GM21381 (cell line): ENCODE measurements around the gene SLC4A7.
"Not testable (repeated sequence)": the region's sequence is repeated elsewhere in the genome, so short reads cannot be mapped to it uniquely, and the experiment has no call there.

Experiments
- ATAC-seq: cut with Tn5 transposase; IDR thresholded peaks from one replicate; pipeline ENCODE4 v1.9.1; 2021; ENCODE audit warnings: mild to moderate bottlenecking, moderate library complexity; ENCODE audit not compliant: unreplicated experiment

Gene SLC4A7

DNA sequence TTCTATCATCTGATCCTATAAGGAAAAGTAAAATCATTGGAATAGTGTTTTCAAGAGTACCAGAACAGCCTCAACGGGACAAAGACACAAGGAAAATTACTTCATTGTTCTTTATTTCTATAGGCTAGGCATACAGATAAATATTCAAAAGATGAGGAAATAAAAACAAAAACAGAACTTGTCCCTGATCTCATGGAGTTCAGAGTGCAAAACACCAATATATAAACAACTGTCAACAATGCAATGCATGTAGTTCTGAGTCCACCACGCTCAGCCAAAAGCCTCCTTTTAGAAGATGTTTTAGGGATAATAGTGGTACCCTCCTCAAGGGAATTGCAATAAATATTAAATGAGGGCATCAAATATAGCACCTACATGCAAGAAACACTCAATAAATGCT lies 4.6 kb upstream of the SLC4A7 start:
- ATAC-seq: no peak

DNA sequence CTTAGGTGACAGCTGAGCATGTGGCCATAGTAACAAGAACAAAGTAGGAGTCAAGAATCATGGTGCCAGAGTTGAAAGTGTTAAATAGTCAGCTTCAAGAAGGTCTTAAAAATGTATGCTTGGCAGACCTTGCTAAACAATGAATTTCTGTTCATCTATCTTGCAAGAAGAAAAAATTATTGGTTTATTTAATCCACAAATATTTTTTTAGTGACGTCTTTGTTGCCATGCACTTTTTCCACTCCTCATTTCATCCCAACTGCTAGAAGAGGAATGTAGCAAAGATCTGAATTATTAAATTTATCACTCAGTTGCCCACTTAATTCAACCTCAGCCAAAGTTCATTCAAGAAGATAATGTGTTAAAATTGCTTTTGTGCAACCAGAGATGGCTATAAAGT lies 3.2 kb upstream of the SLC4A7 start:
- no peak for ATAC-seq

DNA sequence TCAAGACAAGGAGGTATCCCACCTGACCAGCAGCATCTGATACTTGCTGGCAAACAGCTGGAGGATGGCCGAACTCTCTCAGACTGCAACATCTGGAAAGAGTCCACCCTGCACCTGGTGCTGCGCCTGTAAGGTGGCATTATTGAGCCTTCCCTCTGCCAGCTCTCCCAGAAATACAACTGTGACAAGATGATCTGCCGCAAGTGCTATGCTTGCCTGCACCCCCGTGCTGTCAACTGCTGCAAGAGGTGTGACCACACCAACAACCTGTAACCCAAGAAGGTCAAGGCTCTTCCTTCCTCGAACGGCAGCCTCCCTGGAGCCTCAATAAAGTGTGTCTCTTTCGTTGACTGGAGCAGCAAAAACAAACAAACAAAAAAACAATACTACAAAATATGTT lies 2.2 kb upstream of the SLC4A7 start:
- no peak for ATAC-seq

DNA sequence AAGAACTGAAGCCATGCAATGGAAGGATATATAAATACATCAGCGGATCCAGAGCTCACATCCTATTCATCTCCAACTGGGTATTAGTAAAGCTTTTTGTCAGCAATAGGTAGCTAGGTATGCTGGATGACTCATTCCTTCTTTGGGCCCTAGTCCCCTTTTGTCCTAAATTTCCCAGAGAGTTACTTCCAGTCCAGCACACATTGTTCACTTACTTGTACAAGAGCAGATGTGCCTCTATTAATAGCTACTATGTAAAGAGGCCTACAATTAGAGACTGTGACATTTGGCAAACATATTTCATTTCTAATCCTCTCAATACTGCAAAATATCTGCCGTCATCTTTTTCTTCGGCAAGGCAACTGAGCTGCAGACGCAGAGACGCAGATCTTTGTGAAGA lies 1.7 kb upstream of the SLC4A7 start:
- no peak for ATAC-seq

DNA sequence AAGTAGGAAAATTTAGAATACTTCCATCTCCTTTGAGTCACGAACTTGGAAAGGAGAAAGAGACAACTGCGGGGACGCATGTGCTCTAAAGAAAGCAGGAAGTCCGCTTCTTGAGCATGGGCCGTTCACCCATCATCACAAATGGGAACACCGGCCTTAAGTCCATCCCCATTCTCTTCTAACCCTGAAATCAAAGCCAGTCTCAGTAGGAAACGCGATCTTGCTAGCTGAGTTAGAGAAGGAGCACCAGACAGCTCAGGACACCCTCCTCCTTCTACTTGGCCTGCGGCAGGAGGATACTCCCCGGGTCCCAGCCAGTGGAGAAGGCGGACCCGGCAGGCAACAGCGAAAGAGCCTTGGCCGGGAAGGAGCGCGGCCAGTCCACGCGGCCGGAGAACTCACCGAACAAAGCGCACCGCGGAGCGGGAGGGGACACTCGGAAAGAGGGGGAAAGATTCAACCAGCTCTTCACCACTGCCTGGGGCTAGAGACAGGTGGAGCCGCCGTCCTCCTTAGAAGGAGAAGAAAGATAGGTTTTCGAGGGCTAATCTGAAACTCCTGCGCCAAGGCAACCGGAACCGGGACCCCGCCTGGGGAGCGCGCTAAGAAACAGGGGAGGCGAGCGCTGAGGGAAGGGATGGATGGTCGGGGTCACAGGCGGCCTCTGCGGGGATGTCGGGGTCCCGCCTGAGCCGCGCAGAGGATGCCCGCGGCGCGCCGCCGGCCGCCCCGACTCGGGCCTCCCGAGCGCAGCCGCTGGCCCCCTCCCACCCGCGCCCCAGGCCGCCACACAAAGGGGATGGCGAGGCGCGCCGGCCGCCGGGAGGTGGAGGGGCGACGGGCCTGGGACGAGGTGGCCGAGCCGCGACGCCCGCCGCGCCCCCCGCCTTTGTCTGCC lies 818 bp downstream of the SLC4A7 start:
- ATAC-seq: peak; percentile 18

DNA sequence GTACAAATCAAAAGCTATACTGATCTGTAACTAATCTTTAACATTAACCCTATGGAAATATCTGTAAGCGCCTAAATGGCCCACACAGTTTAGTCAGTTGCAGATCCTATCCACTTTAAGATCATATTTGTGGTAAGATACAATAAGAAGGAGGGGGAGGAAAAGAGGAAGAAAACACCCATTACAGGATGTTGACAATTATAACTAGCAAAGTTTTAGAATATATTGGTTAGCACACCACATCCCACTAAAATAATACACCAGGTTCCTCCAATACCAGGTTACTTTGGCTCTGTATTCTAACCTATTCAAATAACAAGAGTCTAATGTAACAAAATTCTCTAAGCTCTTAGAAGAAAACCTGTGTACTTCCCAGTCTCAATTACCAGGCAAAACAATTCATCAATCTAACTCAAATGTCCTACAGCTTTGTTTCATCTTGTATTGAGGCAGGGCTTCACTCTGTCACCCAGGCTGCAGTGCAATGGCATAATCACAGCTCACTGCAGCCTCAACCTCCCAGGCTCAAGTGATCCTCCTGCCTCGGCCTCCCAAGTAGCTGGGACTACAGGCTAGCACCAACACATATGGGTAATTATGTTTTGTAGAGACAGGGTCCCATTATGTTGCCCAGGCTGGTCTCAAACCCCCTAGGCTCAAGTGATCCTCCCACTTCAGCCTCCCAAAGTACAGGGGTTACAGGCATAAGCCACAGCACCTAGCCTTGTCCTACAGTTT lies 4.2 kb downstream of the SLC4A7 start:
- ATAC-seq: no peak

DNA sequence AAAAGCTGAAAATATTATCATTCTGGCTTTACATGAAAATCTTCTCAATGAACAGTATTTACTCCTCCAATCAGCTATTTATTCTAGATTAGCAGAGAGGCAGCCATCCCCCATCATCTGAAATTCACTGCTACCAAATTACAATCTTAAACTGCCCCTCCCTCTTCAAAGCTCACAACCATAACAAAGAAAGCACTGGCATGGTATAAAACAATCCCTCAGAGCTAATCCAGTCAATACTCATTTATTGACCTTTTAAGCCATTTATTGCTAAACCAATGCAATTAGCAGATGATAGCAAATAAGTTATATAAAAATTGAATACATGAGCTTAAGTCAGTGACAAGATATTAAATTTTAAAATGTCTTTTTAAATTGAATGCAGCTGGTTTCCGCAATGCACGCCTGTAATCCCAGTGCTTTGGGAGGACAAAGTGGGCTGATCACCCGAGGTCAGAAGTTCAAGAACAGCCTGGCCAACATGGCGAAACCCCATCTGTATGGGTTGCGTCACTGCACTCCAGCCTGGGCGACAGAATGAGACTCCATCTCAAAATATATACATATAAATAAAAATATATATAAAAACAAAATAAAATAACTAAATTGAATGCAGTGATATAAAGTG lies 12.1 kb downstream of the SLC4A7 start:
- ATAC-seq: no peak

DNA sequence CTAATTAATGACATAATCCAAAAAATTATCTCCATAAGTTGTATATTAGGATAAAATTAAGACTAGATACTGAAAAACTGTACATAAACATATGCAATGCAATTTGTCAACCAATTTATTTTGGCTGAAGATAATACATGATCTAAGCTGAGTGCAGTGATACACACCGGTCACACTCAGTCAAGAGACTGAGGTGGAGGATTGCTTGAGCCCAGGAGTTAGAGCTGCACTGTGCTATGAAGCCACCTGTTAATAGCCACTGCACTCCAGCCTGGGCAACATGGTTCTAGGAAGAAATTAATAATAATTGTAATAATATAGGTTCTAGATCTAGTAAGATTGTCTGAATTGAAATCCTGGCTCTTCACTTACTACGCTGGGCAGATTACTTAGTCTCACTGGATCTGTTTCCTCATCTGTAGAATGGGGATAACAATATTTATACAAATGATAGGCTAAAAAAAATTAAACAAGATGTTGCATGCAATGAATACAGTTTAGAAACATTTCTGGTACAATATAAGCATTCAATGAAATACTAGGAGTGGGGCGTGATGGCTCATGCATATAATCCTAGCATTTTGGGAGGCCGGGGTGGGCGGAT lies 15.8 kb downstream of the SLC4A7 start:
- ATAC-seq: no peak

DNA sequence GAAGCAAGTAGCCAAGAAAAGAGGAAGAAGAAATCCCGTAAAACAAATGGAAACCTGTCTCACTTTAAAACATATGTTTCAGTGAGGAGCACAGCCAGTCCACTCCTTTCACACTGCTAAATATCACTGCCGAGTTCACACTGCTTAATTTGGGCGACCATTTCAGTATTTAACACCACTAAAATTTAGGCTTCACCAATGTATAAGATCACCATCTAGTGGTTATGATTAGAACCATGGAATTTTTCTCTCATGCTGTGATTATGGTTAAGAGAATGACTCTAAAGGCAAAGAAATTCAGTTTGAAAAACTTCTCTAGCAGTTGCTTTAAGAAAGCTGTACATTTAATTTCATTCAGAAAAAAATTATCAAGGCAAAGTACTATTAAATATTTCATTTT lies 16.6 kb downstream of the SLC4A7 start:
- ATAC-seq: peak; percentile 88

DNA sequence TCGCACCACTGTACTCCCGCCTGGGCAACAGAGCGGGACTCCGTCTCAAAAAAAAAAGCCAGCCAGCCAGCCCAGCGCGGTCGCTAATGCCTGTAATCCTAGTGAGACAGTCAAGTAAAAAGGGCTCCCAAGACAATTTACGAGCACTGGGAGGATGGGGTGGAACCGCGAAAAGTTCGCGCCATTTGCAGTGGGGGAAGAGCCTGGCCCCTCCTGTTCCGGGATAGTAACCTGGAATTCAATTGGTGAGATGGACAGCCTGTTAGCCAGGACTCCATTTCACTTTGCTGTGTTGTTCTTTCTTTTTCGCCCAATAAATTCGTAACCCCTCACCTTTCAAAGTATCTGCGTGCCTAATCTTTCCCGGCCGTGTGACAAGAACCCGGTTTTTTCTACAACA lies 19.5 kb downstream of the SLC4A7 start:
- no peak for ATAC-seq

DNA sequence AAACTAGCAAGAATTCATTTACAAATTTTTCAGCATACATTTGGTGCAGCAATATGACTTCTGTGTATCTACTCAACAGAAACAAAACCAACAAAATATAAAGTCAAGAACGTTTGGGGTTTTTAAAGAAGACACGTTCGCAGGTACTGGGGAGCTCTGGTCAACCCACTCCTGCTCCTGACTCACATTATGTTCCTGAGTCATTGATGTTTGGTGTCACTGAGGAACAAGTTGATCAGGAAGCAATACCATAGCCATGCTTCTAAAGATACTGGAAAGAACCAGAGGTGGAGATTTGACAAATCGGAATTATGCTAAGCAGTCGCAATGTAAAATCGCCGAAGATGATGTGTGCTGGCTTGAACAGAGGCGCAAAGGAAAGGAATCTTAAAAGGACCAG lies 22.0 kb downstream of the SLC4A7 start:
- no peak for ATAC-seq

DNA sequence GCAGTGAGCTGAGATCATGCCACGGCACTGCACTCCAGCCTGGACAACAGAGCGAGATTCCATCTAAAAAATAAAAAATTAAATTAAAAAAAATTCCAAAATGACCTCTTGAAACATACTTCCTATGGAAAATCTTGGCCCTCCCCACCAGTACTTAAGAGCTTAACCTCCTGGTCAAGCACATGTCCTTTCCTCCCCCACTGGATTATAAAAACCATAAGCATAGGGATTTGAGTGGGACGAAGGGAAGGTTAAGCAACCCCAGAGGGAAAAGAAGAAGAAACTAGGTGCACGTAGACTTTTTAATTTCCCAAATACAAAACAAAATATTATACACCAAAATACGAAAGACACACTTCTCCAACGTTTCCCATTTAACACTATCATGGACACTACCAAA lies 25.3 kb downstream of the SLC4A7 start:
- ATAC-seq: no peak

DNA sequence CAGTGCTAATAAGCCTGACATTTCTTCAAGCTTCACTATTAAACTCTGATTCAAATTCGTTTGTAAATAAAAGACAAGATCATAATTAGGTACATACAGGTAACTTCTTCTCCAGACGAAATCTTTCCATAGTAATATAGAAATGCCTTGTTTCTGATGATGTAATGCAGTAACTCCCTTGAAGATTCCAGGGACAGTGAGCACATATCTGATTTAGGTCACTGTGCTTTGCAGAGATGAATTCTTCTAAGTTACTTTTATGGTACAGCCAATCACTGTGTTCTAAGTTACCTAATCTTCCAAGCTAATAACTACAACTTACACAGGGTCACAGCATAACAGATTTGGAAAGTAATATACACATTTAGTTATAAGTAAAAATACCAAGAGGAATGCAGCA lies 27.6 kb downstream of the SLC4A7 start:
- no peak for ATAC-seq

DNA sequence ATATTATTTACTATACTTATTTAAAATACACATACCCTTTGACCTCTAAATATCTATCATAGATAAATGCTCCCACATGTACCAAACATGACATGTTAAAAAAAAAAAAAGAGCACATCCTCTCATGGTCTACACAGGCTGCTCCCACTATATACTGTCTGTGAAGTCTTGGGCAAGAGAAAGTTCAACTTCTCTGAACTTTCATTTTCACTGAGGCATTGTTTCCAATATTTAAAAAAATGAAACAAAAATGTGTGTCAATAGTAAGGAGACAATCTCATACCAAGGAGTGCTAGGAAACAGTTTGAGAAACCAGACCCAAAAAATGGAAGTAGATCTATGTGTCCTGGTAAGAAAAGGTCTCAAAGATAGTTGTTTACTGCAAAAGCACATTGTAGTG lies 29.3 kb downstream of the SLC4A7 start:
- no peak for ATAC-seq

DNA sequence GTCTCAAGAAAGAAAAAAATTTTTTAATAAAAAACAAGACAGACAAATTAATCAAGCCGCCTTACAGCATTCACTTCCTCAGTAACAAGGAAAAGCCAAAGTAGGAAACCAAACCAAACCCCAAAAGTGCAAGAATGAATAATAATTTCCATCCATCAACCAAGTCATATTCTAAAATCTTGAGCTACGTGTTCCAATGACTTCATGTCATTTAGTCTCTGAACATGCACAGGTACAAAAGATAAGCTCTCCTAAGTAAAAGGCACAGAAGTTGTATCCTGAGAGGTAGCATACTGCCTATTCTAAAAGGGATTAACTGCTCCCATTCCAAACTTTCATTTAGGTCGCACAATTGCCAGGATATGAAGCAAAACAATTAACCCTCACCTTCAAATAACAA lies 29.7 kb downstream of the SLC4A7 start:
- ATAC-seq: no peak

DNA sequence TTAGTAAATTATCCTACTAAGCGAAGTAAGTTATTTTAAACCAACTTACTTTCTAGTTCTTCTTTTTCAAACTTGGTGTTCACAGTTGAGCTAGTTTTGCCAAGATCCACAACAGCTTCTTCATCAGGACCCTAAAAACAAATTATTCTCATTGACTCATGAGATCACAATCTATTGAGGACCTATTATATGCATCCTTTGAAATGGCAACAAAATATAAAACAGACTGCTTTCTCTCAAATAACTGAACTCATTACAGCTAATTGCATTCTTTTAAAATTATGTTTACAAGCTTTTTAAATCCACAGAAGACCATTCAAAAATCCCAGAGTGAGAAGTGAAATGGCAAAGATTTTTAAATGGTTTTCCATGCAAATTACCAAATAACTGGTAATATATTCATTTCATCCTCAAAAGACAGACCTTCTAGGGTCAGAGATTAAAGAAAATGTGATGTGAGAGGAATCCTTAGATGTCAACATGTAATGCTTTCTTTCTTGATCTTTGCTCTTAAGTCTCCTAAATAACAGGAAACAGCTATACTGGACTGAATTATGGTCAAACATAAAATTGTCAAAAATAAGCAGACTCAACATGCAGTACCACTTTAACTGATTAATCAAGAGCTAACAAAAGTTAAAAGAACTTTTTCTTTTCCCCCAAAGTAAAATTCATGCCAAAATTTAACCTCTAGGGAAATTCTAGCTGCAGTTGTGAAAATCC lies 31.7 kb downstream of the SLC4A7 start:
- ATAC-seq: no peak

DNA sequence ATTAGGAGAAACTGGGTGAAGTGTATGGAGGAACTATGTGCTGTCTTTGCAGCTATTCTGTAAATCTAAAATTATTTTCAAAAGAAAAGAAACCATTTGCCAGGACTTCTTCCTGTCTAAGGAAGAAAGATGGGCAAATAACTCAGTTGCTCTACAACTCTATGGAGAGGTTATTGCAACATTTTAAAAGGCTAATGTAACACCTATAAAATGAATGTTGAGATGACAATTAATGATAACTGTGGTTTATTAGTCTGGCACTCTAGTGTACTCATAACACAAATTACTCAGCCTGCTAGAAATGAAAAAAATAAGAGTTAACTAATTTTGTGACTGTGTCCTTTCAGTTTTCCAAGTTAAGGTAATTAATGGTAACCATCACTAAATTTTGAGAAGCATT lies 32.3 kb downstream of the SLC4A7 start:
- no peak for ATAC-seq

DNA sequence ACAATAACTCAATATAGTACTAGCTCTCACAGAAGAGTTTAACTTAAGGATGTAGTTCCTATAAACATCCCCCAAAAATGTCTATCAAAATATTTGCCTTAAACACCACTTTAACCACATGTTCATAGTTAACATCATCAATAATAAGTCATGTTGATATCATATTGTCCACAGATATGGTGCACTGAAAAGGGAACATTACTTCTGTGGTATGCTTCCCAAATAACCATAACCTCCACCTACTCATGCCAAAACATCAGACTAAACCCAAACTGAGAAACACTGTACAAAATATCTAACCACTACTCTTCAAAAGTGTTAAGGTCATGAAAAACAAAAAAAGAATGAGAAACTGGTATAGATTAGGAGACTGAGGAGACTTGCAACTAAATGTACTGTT lies 32.9 kb downstream of the SLC4A7 start:
- ATAC-seq: no peak

DNA sequence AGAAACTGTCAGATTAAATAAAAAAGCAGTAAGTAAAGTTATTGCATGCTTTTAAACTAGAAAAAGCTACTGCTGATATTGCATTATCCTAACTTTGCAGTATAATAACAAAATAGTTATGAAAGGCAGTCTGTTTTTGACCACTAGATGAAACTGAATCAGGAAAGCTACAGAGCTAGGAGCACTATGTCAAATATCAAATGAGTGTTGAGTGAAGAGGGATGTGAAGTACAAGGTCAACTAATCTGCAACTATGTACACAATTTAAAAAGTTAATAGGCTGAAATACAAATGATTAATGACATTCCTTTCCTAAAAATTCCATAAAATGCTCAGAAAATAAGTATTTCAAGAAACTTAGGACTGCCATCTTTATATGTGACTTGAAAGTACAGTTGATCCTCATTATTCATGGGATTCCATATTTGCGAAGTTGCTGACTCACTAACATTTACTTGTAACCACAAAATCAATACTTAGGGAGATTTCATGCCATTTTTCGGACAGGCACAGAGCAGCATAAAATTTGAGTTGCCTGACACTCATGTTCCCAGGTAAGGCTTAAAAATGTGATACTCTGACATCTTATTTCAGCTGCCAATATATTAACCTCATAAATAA lies 34.5 kb downstream of the SLC4A7 start:
- no peak for ATAC-seq

DNA sequence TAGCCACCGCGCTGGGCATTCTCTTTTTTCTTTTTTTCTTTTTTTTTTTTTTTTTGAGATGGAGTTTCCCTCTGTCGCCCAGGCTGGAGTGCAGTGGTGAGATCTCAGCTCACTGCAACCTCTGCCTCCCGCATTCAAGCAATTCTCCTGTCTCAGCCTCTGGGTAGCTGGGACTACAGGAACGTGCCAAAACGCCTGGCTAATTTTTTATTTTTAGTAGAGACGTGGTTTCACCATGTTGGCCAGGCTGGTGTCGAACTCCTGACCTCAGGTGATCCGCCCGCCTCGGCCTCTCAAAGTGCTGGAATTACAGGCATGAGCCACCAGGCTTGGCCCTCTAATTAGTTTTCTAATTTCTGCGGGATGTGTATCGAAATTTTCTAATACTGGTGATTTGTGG lies 41.2 kb downstream of the SLC4A7 start:
- not testable (repeated sequence) for ATAC-seq
